SU-DHL-6 (cell line): ENCODE measurements around the gene SLCO3A1.

Source experiments
- H2AFZ ChIP-seq: fragments of 200-600 bp; sonication (generic); 2 replicates; pipeline ENCODE4 v1.6.1; 2014; ENCODE audit warnings: low read depth, mild to moderate bottlenecking, moderate library complexity, mixed read lengths, antibody characterized with exemption, low read length; ENCODE audit not compliant: severe bottlenecking
- H3F3A ChIP-seq: fragments of 200-600 bp; shearing (Covaris generic); 2 replicates; pipeline ENCODE4 v1.6.0; 2016; ENCODE audit warnings: antibody characterized with exemption, mild to moderate bottlenecking; ENCODE audit not compliant: insufficient read depth
- H3K27ac ChIP-seq: fragments of 200-600 bp; sonication (generic); 2 replicates; pipeline ENCODE4 v1.5.1; 2016; ENCODE audit warnings: low read depth, mild to moderate bottlenecking, low read length, moderate library complexity, mixed read lengths
- H3K27me3 ChIP-seq: fragments of 200-600 bp; sonication (generic), shearing (Covaris generic); 2 replicates; pipeline ENCODE4 v1.6.0; 2014; ENCODE audit warnings: mild to moderate bottlenecking, low read length
- H3K36me3 ChIP-seq: fragments of 200-600 bp; sonication (generic); 2 replicates; pipeline ENCODE4 v1.6.1; 2014; ENCODE audit warnings: mild to moderate bottlenecking, low read length, mixed read lengths
- H3K4me2 ChIP-seq: fragments of 300-600, 200-600 bp; shearing (Covaris generic), sonication (generic); 2 replicates; pipeline ENCODE4 v1.6.0; 2014; ENCODE audit warnings: low read length, low read depth, mild to moderate bottlenecking; ENCODE audit not compliant: poor library complexity, severe bottlenecking
- H3K4me3 ChIP-seq: fragments of 200-600 bp; sonication (generic); 2 replicates; pipeline ENCODE4 v1.5.1; 2014; ENCODE audit warnings: antibody characterized with exemption, low read length, mild to moderate bottlenecking, mixed read lengths; ENCODE audit not compliant: insufficient read depth, poor library complexity, severe bottlenecking
- H3K79me2 ChIP-seq: fragments of 200-600 bp; sonication (generic); 2 replicates; pipeline ENCODE4 v1.6.1; 2014; ENCODE audit warnings: mild to moderate bottlenecking, low read length, moderate library complexity; ENCODE audit not compliant: insufficient read depth
- H3K9ac ChIP-seq: fragments of 200-600 bp; sonication (generic); 2 replicates; pipeline ENCODE4 v1.7.0; 2014; ENCODE audit warnings: mild to moderate bottlenecking, low read length
- H3K9me2 ChIP-seq: fragments of 200-600 bp; sonication (generic); replicated peaks from 2 replicates; pipeline ENCODE4 v1.6.1; 2014; ENCODE audit warnings: low read length; ENCODE audit not compliant: insufficient read depth
- H3K9me3 ChIP-seq: fragments of 200-600 bp; sonication (generic); 2 replicates; pipeline ENCODE4 v1.6.1; 2014; ENCODE audit warnings: low read length, mixed read lengths; ENCODE audit not compliant: insufficient read depth
- H4K20me1 ChIP-seq: fragments of 200-600 bp; sonication (generic); 2 replicates; pipeline ENCODE4 v1.6.1; 2014; ENCODE audit warnings: low read depth, mild to moderate bottlenecking, antibody characterized with exemption, low read length, moderate library complexity, mixed read lengths
- CTCF ChIP-seq: fragments of 200-600 bp; sonication (generic); IDR thresholded peaks from one replicate; pipeline ENCODE4 v1.5.1; 2017; ENCODE audit warnings: antibody characterized with exemption, mild to moderate bottlenecking, low read length, moderate library complexity; ENCODE audit not compliant: insufficient read depth, poor library complexity, severe bottlenecking
- EZH2phosphoT487 ChIP-seq: fragments of 200-600 bp; sonication (generic), shearing (Covaris generic); conservative IDR thresholded peaks from 2 replicates; pipeline ENCODE4 v1.6.1; 2018; ENCODE audit warnings: mild to moderate bottlenecking, antibody characterized with exemption, low read length, moderate library complexity, mixed read lengths

Gene SLCO3A1

GRCh38 chr15:91947293-91947679 is 93.8 kb downstream of the SLCO3A1 start:
- H3K4me2 ChIP-seq = no peak overlapping the region
- H3K27me3 ChIP-seq = no peaks in the 10 kb centered on the region
- no peak overlapping the region for H3K9ac ChIP-seq
- H3K36me3 ChIP-seq = no peaks in the 10 kb centered on the region
- H3K4me3 ChIP-seq = no peak overlapping the region
- H2AFZ ChIP-seq = no peak overlapping the region
- no peak overlapping the region for H3K27ac ChIP-seq
- H3K79me2 ChIP-seq = peaks cover 4% of the 10 kb centered on the region; the same call in 1 of the 2 replicates
- H3F3A ChIP-seq = no peaks in the 10 kb centered on the region
- peaks cover 17% of the 10 kb centered on the region; the same call in 1 of the 2 replicates for H4K20me1 ChIP-seq
- no peaks in the 10 kb centered on the region for H3K9me2 ChIP-seq
- TF ChIP-seq CTCF = no peak
- TF ChIP-seq EZH2phosphoT487 = no peak
- no peaks in the 10 kb centered on the region for H3K9me3 ChIP-seq

GRCh38 chr15:91947683-91948608 is 94.4 kb downstream of the SLCO3A1 start:
- Histone ChIP-seq H3K9me2 (no peaks in the 10 kb centered on the region), H3K79me2 (peaks cover 4% of the 10 kb centered on the region; the same call in 1 of the 2 replicates), H4K20me1 (peaks cover 12% of the 10 kb centered on the region; the same call in 1 of the 2 replicates), H3K4me2 (no peak overlapping the region), H2AFZ (no peak overlapping the region), H3K27me3 (no peaks in the 10 kb centered on the region), H3K27ac (no peak overlapping the region), H3K9me3 (no peaks in the 10 kb centered on the region), H3K9ac (no peak overlapping the region), H3F3A (no peaks in the 10 kb centered on the region), H3K36me3 (no peaks in the 10 kb centered on the region), H3K4me3 (no peak overlapping the region)
- TF ChIP-seq CTCF (no peak), EZH2phosphoT487 (no peak)

- H3K79me2 ChIP-seq = peaks cover 4% of the 10 kb centered on the region; the same call in 1 of the 2 replicates
- H2AFZ ChIP-seq = no peak overlapping the region
- no peak overlapping the region for H3K27ac ChIP-seq
- H4K20me1 ChIP-seq = peaks cover 4% of the 10 kb centered on the region; the same call in 1 of the 2 replicates
- no peaks in the 10 kb centered on the region for H3K9me2 ChIP-seq
- no peak overlapping the region for H3K9ac ChIP-seq
- H3F3A ChIP-seq = no peaks in the 10 kb centered on the region
- H3K9me3 ChIP-seq = no peaks in the 10 kb centered on the region
- H3K4me3 ChIP-seq = no peak overlapping the region
- no peak for TF ChIP-seq CTCF
- no peak for TF ChIP-seq EZH2phosphoT487
- no peak overlapping the region for H3K4me2 ChIP-seq
- H3K27me3 ChIP-seq = no peaks in the 10 kb centered on the region
- H3K36me3 ChIP-seq = no peaks in the 10 kb centered on the region
These were observed 95.9 kb downstream of the SLCO3A1 start for GRCh38 chr15:91949361-91949760.
